ENCODE results near the gene CCDC59. TPM values are rescaled to one million over a fixed set of nuclear protein-coding genes. Genes with fewer than 3 reads are reported as not detected.
"Not testable (repeated sequence)": the region's sequence is repeated elsewhere in the genome, so short reads cannot be mapped to it uniquely, and the experiment has no call there.

The CCDC59 gene
- 100 to 1,000 TPM; 126 to 136 (median 130) TPM for total RNA-seq

- DNase-seq (peak; percentile 96), ATAC-seq (peak; percentile 96 to 97)
- peaks cover 50% of the 10 kb centered on the region for H3K4me1 Mint-ChIP-seq (ENCODE audit: low read depth)
- H3K9me3 Mint-ChIP-seq = no peaks in the 10 kb centered on the region
- H3K27me3 Mint-ChIP-seq (ENCODE audit: low read depth) = no peaks in the 10 kb centered on the region
- peak within 1 kb of the TSS; percentile 100 for H3K4me3 Mint-ChIP-seq
- peaks cover 35% of the 10 kb centered on the region for H3K36me3 Mint-ChIP-seq (ENCODE audit: insufficient read depth)
These were observed at the start of gene CCDC59, which contains the start of gene METTL25 for GRCh38 chr12:82358200-82359114. Gene CCDC59 (minus strand): TSS chr12:82358387. CDS start chr12:82358376, 11 bp downstream. Gene METTL25 (plus strand): TSS chr12:82358529. CDS start chr12:82358566, 37 bp downstream.

- no peak overlapping the region for H3K4me3 Mint-ChIP-seq
- H3K36me3 Mint-ChIP-seq (ENCODE audit: insufficient read depth) = peaks cover 29% of the 10 kb centered on the region
- H3K4me1 Mint-ChIP-seq (ENCODE audit: low read depth) = no peaks in the 10 kb centered on the region
- H3K9me3 Mint-ChIP-seq = no peaks in the 10 kb centered on the region
- no peaks in the 10 kb centered on the region for H3K27me3 Mint-ChIP-seq (ENCODE audit: low read depth)
- DNase-seq (no peak), ATAC-seq (no peak)
These were observed 49.3 kb upstream of the CCDC59 start for GRCh38 chr12:82407481-82407880.

DNA sequence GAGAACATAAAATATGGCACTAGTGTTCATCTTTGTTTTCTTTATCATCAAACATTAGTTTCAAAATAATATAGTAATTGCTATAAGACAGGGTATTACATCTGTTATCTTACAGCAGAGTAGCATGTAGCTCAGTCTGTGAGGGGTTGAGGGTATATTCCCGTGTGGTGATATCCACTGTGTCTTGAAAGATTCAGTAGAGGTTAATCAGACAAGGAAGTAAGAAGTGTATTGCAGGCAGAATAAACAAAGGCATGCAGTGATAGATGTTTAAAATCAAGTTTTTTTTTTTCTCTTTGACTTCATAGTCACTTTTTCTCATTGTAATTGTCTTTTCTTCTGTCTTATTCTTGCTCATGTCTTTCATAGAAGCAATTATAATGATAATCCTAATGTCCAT lies 48.5 kb upstream of the CCDC59 start:
- no peaks in the 10 kb centered on the region for H3K4me1 Mint-ChIP-seq (ENCODE audit: low read depth)
- DNase-seq = no peak
- no peak for ATAC-seq
- H3K27me3 Mint-ChIP-seq (ENCODE audit: low read depth) = no peaks in the 10 kb centered on the region
- H3K36me3 Mint-ChIP-seq (ENCODE audit: insufficient read depth) = peaks cover 29% of the 10 kb centered on the region
- no peak overlapping the region for H3K4me3 Mint-ChIP-seq
- no peaks in the 10 kb centered on the region for H3K9me3 Mint-ChIP-seq

DNA sequence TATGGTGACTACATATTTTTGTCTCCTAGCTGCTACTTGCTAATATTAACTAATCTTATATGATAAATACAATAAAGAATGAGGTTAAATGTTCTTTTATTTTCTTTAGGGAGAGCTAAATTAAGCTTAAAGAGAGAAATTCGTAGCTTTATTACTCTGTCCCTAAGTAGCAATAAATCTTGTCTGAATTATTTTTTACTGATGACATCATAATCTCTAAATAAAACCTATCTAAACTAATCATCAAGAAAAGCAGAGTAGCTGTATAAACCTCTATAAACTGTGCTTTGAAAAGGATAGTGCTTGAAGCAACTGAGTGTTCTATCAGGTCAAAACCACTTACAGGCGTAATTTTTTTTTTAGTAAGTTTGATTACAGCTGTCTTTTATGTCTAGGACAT lies 42.6 kb upstream of the CCDC59 start:
- H3K4me3 Mint-ChIP-seq = no peak overlapping the region
- no peak for DNase-seq
- H3K36me3 Mint-ChIP-seq (ENCODE audit: insufficient read depth) = peaks cover 26% of the 10 kb centered on the region
- no peaks in the 10 kb centered on the region for H3K9me3 Mint-ChIP-seq
- no peak for ATAC-seq
- H3K4me1 Mint-ChIP-seq (ENCODE audit: low read depth) = no peaks in the 10 kb centered on the region
- H3K27me3 Mint-ChIP-seq (ENCODE audit: low read depth) = no peaks in the 10 kb centered on the region

- H3K36me3 Mint-ChIP-seq (ENCODE audit: insufficient read depth) = peaks cover 30% of the 10 kb centered on the region
- no peaks in the 10 kb centered on the region for H3K27me3 Mint-ChIP-seq (ENCODE audit: low read depth)
- H3K4me3 Mint-ChIP-seq = no peak overlapping the region
- ATAC-seq (no peak), DNase-seq (no peak)
- no peaks in the 10 kb centered on the region for H3K4me1 Mint-ChIP-seq (ENCODE audit: low read depth)
- no peaks in the 10 kb centered on the region for H3K9me3 Mint-ChIP-seq
These were observed 40.7 kb upstream of the CCDC59 start for GRCh38 chr12:82398879-82399278.

GRCh38 chr12:82383930-82384552 lies 25.9 kb upstream of the CCDC59 start:
- Mint-ChIP-seq H3K4me3 (no peak overlapping the region), H3K9me3 (peaks cover 3% of the 10 kb centered on the region), H3K27me3 (ENCODE audit: low read depth) (no peaks in the 10 kb centered on the region), H3K36me3 (ENCODE audit: insufficient read depth) (peaks cover 14% of the 10 kb centered on the region), H3K4me1 (ENCODE audit: low read depth) (no peaks in the 10 kb centered on the region)
- DNase-seq (no peak), ATAC-seq (no peak)

GRCh38 chr12:82378997-82379396 lies 20.8 kb upstream of the CCDC59 start:
- Mint-ChIP-seq H3K9me3 (peaks cover 7% of the 10 kb centered on the region), H3K4me3 (no peak overlapping the region), H3K4me1 (ENCODE audit: low read depth) (no peaks in the 10 kb centered on the region), H3K27me3 (ENCODE audit: low read depth) (no peaks in the 10 kb centered on the region), H3K36me3 (ENCODE audit: insufficient read depth) (peaks cover 20% of the 10 kb centered on the region)
- DNase-seq (no peak), ATAC-seq (no peak)

DNA sequence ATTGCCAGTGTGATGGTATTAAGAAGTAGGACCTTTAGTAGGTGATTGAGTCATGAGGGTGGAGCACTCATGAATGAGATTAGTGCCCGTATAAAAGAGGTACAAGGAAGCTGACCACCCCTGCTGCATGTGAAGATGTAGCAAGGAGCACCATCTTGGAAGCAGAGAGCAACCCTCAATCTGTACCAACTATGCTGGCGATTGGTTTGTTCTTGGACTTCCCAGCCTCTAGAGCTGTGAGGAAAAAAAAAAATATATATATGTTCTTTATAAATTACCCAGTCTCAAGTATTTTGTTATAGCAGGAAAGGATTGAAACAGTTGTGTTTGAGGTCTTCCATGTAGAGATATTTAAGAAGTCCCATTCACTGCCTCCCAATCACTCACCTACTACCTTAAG lies 17.0 kb upstream of the CCDC59 start:
- no peaks in the 10 kb centered on the region for H3K27me3 Mint-ChIP-seq (ENCODE audit: low read depth)
- no peaks in the 10 kb centered on the region for H3K4me1 Mint-ChIP-seq (ENCODE audit: low read depth)
- no peak overlapping the region for H3K4me3 Mint-ChIP-seq
- peaks cover 36% of the 10 kb centered on the region for H3K36me3 Mint-ChIP-seq (ENCODE audit: insufficient read depth)
- H3K9me3 Mint-ChIP-seq = peaks cover 11% of the 10 kb centered on the region
- ATAC-seq (no peak), DNase-seq (no peak)

DNA sequence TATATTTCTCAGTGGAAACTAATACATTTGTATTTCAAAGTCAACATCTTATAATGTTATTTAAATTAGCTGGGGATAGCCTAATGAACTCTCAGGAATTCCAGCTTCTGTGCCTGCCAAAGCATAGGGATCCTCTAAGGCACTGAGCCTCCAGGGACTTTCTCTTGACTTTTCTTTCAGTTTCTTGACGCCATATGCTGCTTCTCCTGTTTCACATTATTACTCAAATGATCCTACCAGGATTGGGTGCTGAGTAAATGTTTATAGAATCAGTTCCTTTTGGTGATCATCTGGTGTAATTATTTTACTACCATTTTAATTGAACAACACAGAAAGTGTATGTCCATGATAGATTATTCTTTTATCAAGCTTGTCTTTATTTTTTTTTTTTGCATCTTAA lies 8.0 kb upstream of the CCDC59 start:
- no peak for DNase-seq
- Mint-ChIP-seq H3K4me3 (no peak overlapping the region), H3K4me1 (ENCODE audit: low read depth) (peaks cover 8% of the 10 kb centered on the region), H3K36me3 (ENCODE audit: insufficient read depth) (peaks cover 18% of the 10 kb centered on the region), H3K9me3 (no peaks in the 10 kb centered on the region), H3K27me3 (ENCODE audit: low read depth) (no peaks in the 10 kb centered on the region)
- no peak for ATAC-seq

GRCh38 chr12:82363990-82364389 lies 5.8 kb upstream of the CCDC59 start:
- no peak for ATAC-seq
- H3K9me3 Mint-ChIP-seq = no peaks in the 10 kb centered on the region
- H3K36me3 Mint-ChIP-seq (ENCODE audit: insufficient read depth) = peaks cover 10% of the 10 kb centered on the region
- no peaks in the 10 kb centered on the region for H3K27me3 Mint-ChIP-seq (ENCODE audit: low read depth)
- H3K4me1 Mint-ChIP-seq (ENCODE audit: low read depth) = peaks cover 26% of the 10 kb centered on the region
- no peak for DNase-seq
- H3K4me3 Mint-ChIP-seq = no peak overlapping the region

- Mint-ChIP-seq H3K27me3 (ENCODE audit: low read depth) (no peaks in the 10 kb centered on the region), H3K4me1 (ENCODE audit: low read depth) (peaks cover 38% of the 10 kb centered on the region)
These were observed 3.3 kb upstream of the CCDC59 start for GRCh38 chr12:82361461-82361915.

GRCh38 chr12:82360834-82361233 lies 2.6 kb upstream of the CCDC59 start:
- H3K4me3 Mint-ChIP-seq = peak overlapping the region; percentile 8
- H3K4me1 Mint-ChIP-seq (ENCODE audit: low read depth) = peaks cover 44% of the 10 kb centered on the region
- ATAC-seq; H3K9me3 Mint-ChIP-seq; H3K27me3 Mint-ChIP-seq (ENCODE audit: low read depth); DNase-seq: not testable (repeated sequence)
- H3K36me3 Mint-ChIP-seq (ENCODE audit: insufficient read depth) = peaks cover 18% of the 10 kb centered on the region

More at GRCh38 chr12:82361461-82361915, 3.3 kb upstream of the CCDC59 start:
- Mint-ChIP-seq H3K4me3 (no peak overlapping the region), H3K9me3 (no peaks in the 10 kb centered on the region), H3K36me3 (ENCODE audit: insufficient read depth) (peaks cover 15% of the 10 kb centered on the region)
- DNase-seq (peak; percentile 4), ATAC-seq (no peak)

DNA sequence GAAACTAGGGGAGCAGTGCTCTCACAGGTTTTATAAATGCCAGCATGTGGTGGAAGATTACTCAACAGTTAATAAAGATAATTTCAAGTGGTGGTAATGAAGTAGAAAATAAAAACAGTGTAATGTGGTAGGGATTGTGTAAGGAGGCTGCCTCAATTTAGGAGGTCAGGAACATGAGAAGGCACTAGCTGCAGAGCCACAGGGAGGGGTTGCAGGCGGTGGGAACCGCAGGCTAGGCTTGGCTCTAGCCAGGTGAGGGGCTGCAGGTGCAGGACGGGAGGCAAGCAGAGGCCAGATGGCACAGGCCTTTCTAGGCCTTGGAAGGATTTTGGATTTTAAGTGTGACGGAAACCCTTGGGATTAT lies 910 bp upstream of the CCDC59 start:
- ATAC-seq = no peak
- no peak for DNase-seq
- peaks cover 50% of the 10 kb centered on the region for H3K4me1 Mint-ChIP-seq (ENCODE audit: low read depth)
- no peaks in the 10 kb centered on the region for H3K27me3 Mint-ChIP-seq (ENCODE audit: low read depth)
- H3K9me3 Mint-ChIP-seq = no peaks in the 10 kb centered on the region
- peak overlapping the region; percentile 100 for H3K4me3 Mint-ChIP-seq
- peaks cover 30% of the 10 kb centered on the region for H3K36me3 Mint-ChIP-seq (ENCODE audit: insufficient read depth)

GRCh38 chr12:82357845-82358199 lies 365 bp downstream of the CCDC59 start:
- Mint-ChIP-seq H3K27me3 (ENCODE audit: low read depth) (no peaks in the 10 kb centered on the region), H3K9me3 (no peaks in the 10 kb centered on the region), H3K4me1 (ENCODE audit: low read depth) (peaks cover 50% of the 10 kb centered on the region), H3K4me3 (peak overlapping the region; percentile 100), H3K36me3 (ENCODE audit: insufficient read depth) (peaks cover 39% of the 10 kb centered on the region)
- ATAC-seq (no peak), DNase-seq (no peak)

GRCh38 chr12:82357340-82357739 lies 847 bp downstream of the CCDC59 start:
- Mint-ChIP-seq H3K27me3 (ENCODE audit: low read depth) (no peaks in the 10 kb centered on the region), H3K36me3 (ENCODE audit: insufficient read depth) (peaks cover 39% of the 10 kb centered on the region), H3K4me3 (peak overlapping the region; percentile 100), H3K9me3 (no peaks in the 10 kb centered on the region), H3K4me1 (ENCODE audit: low read depth) (peaks cover 48% of the 10 kb centered on the region)
- no peak for ATAC-seq
- DNase-seq = no peak

All from activated T-cell treated with anti-CD3 and anti-CD28 coated beads, Interleukin-2, amount 50 U/mL, for 4 hours (primary cell).